Measurements from ENCODE around the gene GNG12. TPM values are rescaled to one million over a fixed set of nuclear protein-coding genes. Genes with fewer than 3 reads are reported as not detected.

GNG12 gene
- polyA plus RNA-seq, 1 donor (not counting 4 experiments of a cell fraction or from before 2014, with no cell fraction given), result 208 TPM

GRCh38 chr1:67830226-67830625 is 3.0 kb downstream of the GNG12 start:
- Histone ChIP-seq H3K9me1 (ENCODE audit: control insufficient read depth, extremely low read depth, insufficient read depth, low read length) (peaks cover 5% of the 10 kb centered on the region), H3K79me2 (ENCODE audit: control insufficient read depth, insufficient read depth, low read length) (peaks cover 78% of the 10 kb centered on the region), H3K4me1 (ENCODE audit: control insufficient read depth, extremely low read depth, insufficient read depth, low read length) (peaks cover 20% of the 10 kb centered on the region), H3K27me3 (ENCODE audit: control insufficient read depth, extremely low read depth, insufficient read depth, low read length) (no peaks in the 10 kb centered on the region), H3K4me3 (ENCODE audit: control insufficient read depth in 2 of 3, extremely low read depth in 1 of 3, insufficient read depth in 2 of 3, low read depth in 1 of 3, low read length in 3 of 3) (peak overlapping the region; percentile 61 to 93 (median 72)), H3K4me2 (ENCODE audit: control insufficient read depth, extremely low read depth, insufficient read depth, low read depth, low read length) (peak overlapping the region; percentile 73), H3K36me3 (ENCODE audit: control insufficient read depth in 2 of 2, extremely low read depth in 1 of 2, insufficient read depth in 2 of 2, low read length in 2 of 2) (peaks cover 9 to 19% of the 10 kb centered on the region in 2 experiments), H3K9ac (ENCODE audit: control insufficient read depth, extremely low read depth, insufficient read depth, low read length) (peak overlapping the region; percentile 80), H4K20me1 (ENCODE audit: control insufficient read depth, extremely low read depth, insufficient read depth, low read length) (peaks cover 5% of the 10 kb centered on the region), H3K9me3 (ENCODE audit: control insufficient read depth, low read depth, low read length) (no peaks in the 10 kb centered on the region), H2AFZ (ENCODE audit: control insufficient read depth, low read length) (no peak overlapping the region), H3K27ac (ENCODE audit: control insufficient read depth, insufficient read depth, low read length) (peak overlapping the region; percentile 84)
- DNase-seq (ENCODE audit: low read depth, low spot score), result peak; percentile 49
- dilution Hi-C loops (cut with MboI; ENCODE audit: extremely low pct_ligation_motif_present, low sequenced_read_pairs), result no loop called here
- TF ChIP-seq CTCF (optimal IDR thresholded peaks at IDR 0.05 in 1 of 3, IDR thresholded peaks at IDR 0.05 in 1 of 3, conservative IDR thresholded peaks at IDR 0.05 in 1 of 3; ENCODE audit: extremely low read depth in 1 of 3, insufficient read depth in 2 of 3, low read length in 3 of 3) (no peak), EZH2 (IDR thresholded peaks at IDR 0.05; ENCODE audit: low read length) (no peak)
- peak; percentile 5 for FAIRE-seq

GRCh38 chr1:67827688-67828087 is 5.6 kb downstream of the GNG12 start:
- peaks cover 10% of the 10 kb centered on the region for H4K20me1 ChIP-seq (ENCODE audit: control insufficient read depth, extremely low read depth, insufficient read depth, low read length)
- peaks cover 3% of the 10 kb centered on the region for H3K4me1 ChIP-seq (ENCODE audit: control insufficient read depth, extremely low read depth, insufficient read depth, low read length)

More at GRCh38 chr1:67827688-67828087, 5.6 kb downstream of the GNG12 start:
- dilution Hi-C loops (cut with MboI; ENCODE audit: extremely low pct_ligation_motif_present, low sequenced_read_pairs), result no loop called here
- Histone ChIP-seq H3K27me3 (ENCODE audit: control insufficient read depth, extremely low read depth, insufficient read depth, low read length) (no peaks in the 10 kb centered on the region), H2AFZ (ENCODE audit: control insufficient read depth, low read length) (no peak overlapping the region), H3K9me1 (ENCODE audit: control insufficient read depth, extremely low read depth, insufficient read depth, low read length) (peaks cover 5% of the 10 kb centered on the region), H3K4me2 (ENCODE audit: control insufficient read depth, extremely low read depth, insufficient read depth, low read depth, low read length) (no peak overlapping the region), H3K36me3 (ENCODE audit: control insufficient read depth in 2 of 2, extremely low read depth in 1 of 2, insufficient read depth in 2 of 2, low read length in 2 of 2) (peaks cover 10 to 19% of the 10 kb centered on the region in 2 experiments), H3K79me2 (ENCODE audit: control insufficient read depth, insufficient read depth, low read length) (peaks cover 99% of the 10 kb centered on the region), H3K27ac (ENCODE audit: control insufficient read depth, insufficient read depth, low read length) (no peak overlapping the region), H3K9me3 (ENCODE audit: control insufficient read depth, low read depth, low read length) (no peaks in the 10 kb centered on the region), H3K4me3 (ENCODE audit: control insufficient read depth in 2 of 3, extremely low read depth in 1 of 3, insufficient read depth in 2 of 3, low read depth in 1 of 3, low read length in 3 of 3) (no peak overlapping the region), H3K9ac (ENCODE audit: control insufficient read depth, extremely low read depth, insufficient read depth, low read length) (no peak overlapping the region)
- DNase-seq (ENCODE audit: low read depth, low spot score), result no peak
- peak; percentile 39 for FAIRE-seq
- TF ChIP-seq EZH2 (IDR thresholded peaks at IDR 0.05; ENCODE audit: low read length) (no peak), CTCF (optimal IDR thresholded peaks at IDR 0.05 in 1 of 3, IDR thresholded peaks at IDR 0.05 in 1 of 3, conservative IDR thresholded peaks at IDR 0.05 in 1 of 3; ENCODE audit: extremely low read depth in 1 of 3, insufficient read depth in 2 of 3, low read length in 3 of 3) (no peak)

Measured in keratinocyte (primary cell).